Measurements from ENCODE around the gene GALNT10.

The GALNT10 gene

DNA sequence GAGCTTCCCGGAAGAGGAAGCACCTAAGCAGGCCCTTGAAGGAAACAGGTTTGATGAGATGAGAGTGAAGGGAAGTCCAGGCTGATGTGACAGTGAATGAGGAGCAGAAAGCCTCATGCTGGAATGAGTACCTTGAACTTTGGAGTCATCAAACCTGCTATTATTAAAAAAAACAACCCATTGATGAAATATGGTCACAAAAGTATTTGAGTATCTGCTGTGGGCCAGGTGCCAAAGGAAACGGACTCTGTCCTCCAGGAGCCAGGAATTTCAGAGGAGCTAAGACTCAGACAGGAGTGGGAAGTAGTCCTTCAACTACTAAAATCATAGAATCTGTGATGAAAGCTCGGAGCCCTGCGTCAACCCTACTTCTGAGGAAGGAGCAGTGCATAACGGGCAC is 275.6 kb downstream of the GALNT10 start:
- DNase-seq (ENCODE audit: low spot score) = no peak
- TF ChIP-seq, protein P1, sequence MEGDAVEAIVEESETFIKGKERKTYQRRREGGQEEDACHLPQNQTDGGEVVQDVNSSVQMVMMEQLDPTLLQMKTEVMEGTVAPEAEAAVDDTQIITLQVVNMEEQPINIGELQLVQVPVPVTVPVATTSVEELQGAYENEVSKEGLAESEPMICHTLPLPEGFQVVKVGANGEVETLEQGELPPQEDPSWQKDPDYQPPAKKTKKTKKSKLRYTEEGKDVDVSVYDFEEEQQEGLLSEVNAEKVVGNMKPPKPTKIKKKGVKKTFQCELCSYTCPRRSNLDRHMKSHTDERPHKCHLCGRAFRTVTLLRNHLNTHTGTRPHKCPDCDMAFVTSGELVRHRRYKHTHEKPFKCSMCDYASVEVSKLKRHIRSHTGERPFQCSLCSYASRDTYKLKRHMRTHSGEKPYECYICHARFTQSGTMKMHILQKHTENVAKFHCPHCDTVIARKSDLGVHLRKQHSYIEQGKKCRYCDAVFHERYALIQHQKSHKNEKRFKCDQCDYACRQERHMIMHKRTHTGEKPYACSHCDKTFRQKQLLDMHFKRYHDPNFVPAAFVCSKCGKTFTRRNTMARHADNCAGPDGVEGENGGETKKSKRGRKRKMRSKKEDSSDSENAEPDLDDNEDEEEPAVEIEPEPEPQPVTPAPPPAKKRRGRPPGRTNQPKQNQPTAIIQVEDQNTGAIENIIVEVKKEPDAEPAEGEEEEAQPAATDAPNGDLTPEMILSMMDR (IDR thresholded peaks at IDR 0.05; ENCODE audit: extremely low read depth, missing control alignments) = no peak

DNA sequence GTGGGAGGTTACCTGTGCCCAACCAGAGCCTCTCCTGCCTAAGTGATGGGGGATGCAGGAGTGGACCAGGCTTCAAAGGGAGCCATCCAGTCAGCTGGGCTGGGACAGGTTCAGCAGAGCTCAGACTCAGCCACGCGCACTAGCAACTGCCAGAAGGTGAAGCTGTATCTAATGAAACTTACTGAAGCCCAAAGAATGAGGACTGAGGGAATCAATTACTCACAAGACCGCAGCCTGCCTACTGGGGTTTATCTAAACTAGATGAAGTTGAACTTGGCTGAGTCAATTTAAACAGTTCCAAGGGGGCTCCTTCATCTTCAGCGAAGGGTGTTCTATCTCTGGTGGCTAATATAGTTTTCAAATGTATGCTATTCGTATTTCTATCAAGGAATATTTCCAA is 276.1 kb downstream of the GALNT10 start:
- TF ChIP-seq, protein P1 (IDR thresholded peaks at IDR 0.05; ENCODE audit: extremely low read depth, missing control alignments) = no peak
- DNase-seq (ENCODE audit: low spot score) = no peak

DNA sequence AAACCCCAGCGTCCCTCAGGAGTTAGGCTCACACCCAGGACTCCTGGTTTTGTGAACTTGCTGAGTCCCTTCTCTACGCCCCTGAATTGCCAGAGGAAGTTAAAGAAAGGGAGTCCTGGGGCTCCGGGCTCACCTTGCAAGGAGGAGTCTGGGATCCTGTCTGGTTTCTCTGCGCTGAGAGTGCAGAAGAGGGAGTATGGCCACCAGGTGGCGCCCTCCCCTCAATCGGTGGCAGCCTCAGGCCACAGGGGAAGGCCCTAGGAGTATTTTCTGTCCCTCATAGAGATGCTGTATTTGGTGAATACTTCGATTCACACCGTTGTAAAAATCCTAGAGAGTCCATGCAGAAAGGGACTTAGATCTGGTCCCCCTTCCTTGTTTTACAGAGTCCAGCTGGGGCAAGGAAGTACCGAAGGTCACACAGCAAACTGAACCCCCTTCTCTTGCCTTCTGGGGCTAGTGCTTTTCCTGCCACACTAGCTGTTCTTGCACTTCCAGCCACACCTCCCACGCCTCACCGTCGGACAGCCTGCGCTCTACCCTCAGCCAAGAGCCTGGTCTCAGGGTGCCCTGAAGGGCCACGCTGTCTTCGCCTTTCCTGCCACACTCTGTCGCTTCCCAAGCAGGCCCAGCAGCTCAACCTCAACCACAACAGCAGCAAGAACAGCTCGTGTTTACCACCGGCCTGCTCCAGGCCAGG is 277.3 kb downstream of the GALNT10 start:
- DNase-seq (ENCODE audit: low spot score) = peak; percentile 87
- TF ChIP-seq, protein P1 (IDR thresholded peaks at IDR 0.05; ENCODE audit: extremely low read depth, missing control alignments) = peak; percentile 94

DNA sequence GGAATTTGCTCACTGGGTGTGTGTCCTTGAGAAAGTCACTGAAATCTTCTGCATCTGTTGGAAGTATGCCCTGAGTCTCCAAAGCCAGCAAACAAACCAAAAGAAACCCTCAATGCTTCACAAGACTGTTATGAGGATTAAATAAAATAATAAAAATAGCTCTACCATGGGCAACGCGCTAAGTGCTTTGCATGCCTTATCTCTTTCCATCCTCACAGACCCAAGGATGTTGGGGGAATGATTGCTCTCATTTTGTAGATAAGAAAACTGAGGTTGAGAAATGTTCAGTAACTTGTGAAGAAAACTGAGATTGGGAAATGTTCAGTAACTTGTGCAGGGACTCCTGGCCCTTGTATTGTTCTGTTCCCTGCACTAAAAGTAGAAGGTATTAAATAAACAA is 279.6 kb downstream of the GALNT10 start:
- TF ChIP-seq, protein P1 (IDR thresholded peaks at IDR 0.05; ENCODE audit: extremely low read depth, missing control alignments) = no peak

More for the DNA sequence above, 279.6 kb downstream of the GALNT10 start:
- no peak for DNase-seq (ENCODE audit: low spot score)

Measured in GM20000 (cell line).